NT2/D1 (cell line): ENCODE measurements around the gene EGR1.

Experiments
- SUZ12 ChIP-seq: IDR thresholded peaks from 2 replicates; pipeline ENCODE4 v1.6.1; 2011; ENCODE audit not compliant: insufficient read length, insufficient read depth; ENCODE audit errors: extremely low read depth
- YY1 ChIP-seq: IDR thresholded peaks from 2 replicates; pipeline ENCODE4 v1.6.1; 2011; ENCODE audit not compliant: insufficient read length, insufficient read depth
- ZNF274 ChIP-seq: IDR thresholded peaks from 2 replicates; pipeline ENCODE4 v1.6.1; 2011; ENCODE audit warnings: mild to moderate bottlenecking, low read depth, low read length

GRCh38 chr5:138452720-138453119 is 12.6 kb upstream of the EGR1 start:
- TF ChIP-seq ZNF274 (no peak), YY1 (no peak), SUZ12 (no peak)
